Ectodermal cell (in vitro differentiated cells): ENCODE results near the gene TBC1D22A.
"Not testable (repeated sequence)": the region's sequence is repeated elsewhere in the genome, so short reads cannot be mapped to it uniquely, and the experiment has no call there.

Experiments
- H3K27ac ChIP-seq: 2 replicates; pipeline ENCODE4 v1.7.0; 2013; ENCODE audit warnings: mild to moderate bottlenecking, low read depth, low read length; ENCODE audit not compliant: insufficient read depth, poor library complexity, severe bottlenecking
- H3K27me3 ChIP-seq: 2 replicates; pipeline ENCODE4 v1.7.0; 2013; ENCODE audit warnings: mild to moderate bottlenecking, low read length; ENCODE audit not compliant: insufficient read depth, control insufficient read depth, poor library complexity, severe bottlenecking
- H3K36me3 ChIP-seq: one replicate; pipeline ENCODE4 v1.7.0; 2013; ENCODE audit warnings: low read length; ENCODE audit not compliant: control insufficient read depth, insufficient read depth
- H3K4me1 ChIP-seq: one replicate; pipeline ENCODE4 v1.7.0; 2013; ENCODE audit warnings: low read length; ENCODE audit not compliant: control insufficient read depth, insufficient read depth
- H3K4me3 ChIP-seq: 2 replicates; pipeline ENCODE4 v1.7.0; 2013; ENCODE audit warnings: low read depth, low read length, control low read depth; ENCODE audit not compliant: insufficient read depth
- H3K9me3 ChIP-seq: 2 replicates; pipeline ENCODE4 v1.7.0; 2013; ENCODE audit warnings: mild to moderate bottlenecking, low read length, moderate library complexity; ENCODE audit not compliant: control insufficient read depth
- WGBS, 2 experiments: methylation state at CpG; one replicate each; pipeline ENCODE4 v1.1.7; 2013; ENCODE audit warnings: missing lambda C conversion rate in 2 of 2; 5-methylcytosine and 5-hydroxymethylcytosine counted together

TBC1D22A gene

GRCh38 chr22:47115921-47116320 lies 353.5 kb downstream of the TBC1D22A start:
- Histone ChIP-seq H3K4me1 (no peaks in the 10 kb centered on the region), H3K9me3 (no peaks in the 10 kb centered on the region), H3K36me3 (no peaks in the 10 kb centered on the region), H3K27ac (no peak overlapping the region), H3K4me3 (no peak overlapping the region), H3K27me3 (no peaks in the 10 kb centered on the region)
- 92 to 95% methylated on average over 13 of the region's 13 CpGs for WGBS, 2 experiments

GRCh38 chr22:47116426-47117341 lies 354.2 kb downstream of the TBC1D22A start:
- H3K4me3 ChIP-seq = no peak overlapping the region
- no peaks in the 10 kb centered on the region for H3K27me3 ChIP-seq
- no peaks in the 10 kb centered on the region for H3K36me3 ChIP-seq
- H3K9me3 ChIP-seq = no peaks in the 10 kb centered on the region
- WGBS, 2 experiments = 94 to 95% methylated on average over 27 of the region's 28 CpGs
- H3K4me1 ChIP-seq = no peaks in the 10 kb centered on the region
- no peak overlapping the region for H3K27ac ChIP-seq

DNA sequence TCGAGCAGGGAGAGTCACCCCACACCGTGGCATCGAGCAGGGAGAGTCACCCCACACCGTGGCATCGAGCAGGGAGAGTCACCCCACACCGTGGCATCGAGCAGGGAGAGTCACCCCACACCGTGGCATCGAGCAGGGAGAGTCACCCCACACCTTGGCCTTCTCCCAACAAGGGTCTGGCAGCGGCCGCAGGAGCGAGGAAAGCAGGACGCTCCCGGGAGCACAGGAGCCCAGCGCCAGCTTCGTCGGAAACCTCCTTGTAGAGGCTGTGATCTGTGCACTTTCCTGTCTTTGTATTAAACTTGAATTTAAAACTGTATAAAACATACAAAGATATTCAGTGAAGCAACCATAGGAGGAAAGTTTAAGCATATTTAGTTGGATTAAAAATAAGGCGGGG lies 355.0 kb downstream of the TBC1D22A start:
- H3K27me3 ChIP-seq = not testable (repeated sequence)
- 94 to 98% methylated on average over 11 to 13 of the region's 18 CpGs for WGBS, 2 experiments

GRCh38 chr22:47119181-47119580 lies 356.7 kb downstream of the TBC1D22A start:
- 95 to 96% methylated on average over 8 of the region's 8 CpGs for WGBS, 2 experiments
- H3K4me3 ChIP-seq = no peak overlapping the region
- H3K36me3 ChIP-seq = no peaks in the 10 kb centered on the region
- peaks cover under 1% of the 10 kb centered on the region for H3K4me1 ChIP-seq
- H3K27ac ChIP-seq = no peak overlapping the region
- H3K27me3 ChIP-seq = no peaks in the 10 kb centered on the region
- H3K9me3 ChIP-seq = no peaks in the 10 kb centered on the region

More for the DNA sequence above, 355.0 kb downstream of the TBC1D22A start:
- not testable (repeated sequence) for H3K36me3 ChIP-seq, H3K27ac ChIP-seq, H3K4me3 ChIP-seq, H3K4me1 ChIP-seq, H3K9me3 ChIP-seq

- Histone ChIP-seq H3K4me3 (no peak overlapping the region), H3K36me3 (no peaks in the 10 kb centered on the region), H3K4me1 (peaks cover 7% of the 10 kb centered on the region), H3K27me3 (no peaks in the 10 kb centered on the region), H3K9me3 (no peaks in the 10 kb centered on the region), H3K27ac (no peak overlapping the region)
- WGBS, 2 experiments = 92 to 95% methylated on average over 2 of the region's 2 CpGs
Observed at GRCh38 chr22:47120399-47120798, 357.9 kb downstream of the TBC1D22A start.

GRCh38 chr22:47121791-47122190 lies 359.3 kb downstream of the TBC1D22A start:
- WGBS, 2 experiments = 93 to 97% methylated on average over 11 of the region's 11 CpGs
- no peaks in the 10 kb centered on the region for H3K9me3 ChIP-seq

GRCh38 chr22:47122441-47123000 lies 360.1 kb downstream of the TBC1D22A start:
- Histone ChIP-seq H3K4me1 (peaks cover 7% of the 10 kb centered on the region), H3K27me3 (no peaks in the 10 kb centered on the region), H3K4me3 (no peak overlapping the region), H3K9me3 (no peaks in the 10 kb centered on the region), H3K27ac (no peak overlapping the region), H3K36me3 (no peaks in the 10 kb centered on the region)
- 88 to 91% methylated on average over 9 of the region's 9 CpGs for WGBS, 2 experiments

More at GRCh38 chr22:47121791-47122190, 359.3 kb downstream of the TBC1D22A start:
- Histone ChIP-seq H3K27ac (no peak overlapping the region), H3K4me1 (peaks cover 7% of the 10 kb centered on the region), H3K4me3 (no peak overlapping the region), H3K27me3 (no peaks in the 10 kb centered on the region), H3K36me3 (no peaks in the 10 kb centered on the region)

- H3K27me3 ChIP-seq = no peaks in the 10 kb centered on the region
- H3K4me1 ChIP-seq = peaks cover 7% of the 10 kb centered on the region
- no peak overlapping the region for H3K27ac ChIP-seq
- WGBS, 2 experiments = 93 to 95% methylated on average over 18 of the region's 18 CpGs
- H3K36me3 ChIP-seq = no peaks in the 10 kb centered on the region
- H3K9me3 ChIP-seq = no peaks in the 10 kb centered on the region
- no peak overlapping the region for H3K4me3 ChIP-seq
Observed at GRCh38 chr22:47123006-47123826, 360.8 kb downstream of the TBC1D22A start.

DNA sequence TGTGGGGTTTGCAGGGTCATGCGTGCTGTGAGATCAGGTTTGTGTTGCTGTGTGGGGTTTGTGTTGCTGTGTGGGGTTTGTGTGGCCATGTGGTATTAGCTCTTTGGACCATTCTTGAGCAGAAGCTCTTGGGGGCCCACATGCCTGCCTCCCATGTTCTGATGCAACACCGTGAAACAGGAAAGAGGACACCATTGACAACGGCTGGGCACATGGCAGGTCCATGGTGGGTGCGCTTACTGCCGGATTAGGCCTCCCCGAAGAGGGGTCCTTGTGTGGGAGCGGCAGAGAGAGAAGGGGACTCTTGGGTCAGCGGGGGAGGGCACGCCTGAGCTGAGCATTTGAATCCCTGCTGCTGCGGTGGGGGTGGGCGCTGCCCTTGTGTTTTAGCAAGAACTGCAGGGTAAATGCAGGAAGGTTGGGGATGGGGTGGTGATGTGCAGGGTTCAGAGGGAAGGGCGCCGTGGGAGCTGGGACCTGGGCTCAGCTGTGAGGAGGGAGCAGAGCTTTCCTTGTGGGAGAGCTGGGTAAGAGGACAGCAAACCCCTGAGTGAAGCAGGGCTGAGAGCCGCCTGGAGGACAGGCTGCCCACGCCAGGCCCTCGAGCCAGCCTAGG lies 361.5 kb downstream of the TBC1D22A start:
- H3K36me3 ChIP-seq = no peaks in the 10 kb centered on the region
- H3K27ac ChIP-seq = no peak overlapping the region
- 88% methylated on average over 16 of the region's 16 CpGs for WGBS, 2 experiments
- peaks cover 7% of the 10 kb centered on the region for H3K4me1 ChIP-seq
- no peaks in the 10 kb centered on the region for H3K9me3 ChIP-seq
- no peak overlapping the region for H3K4me3 ChIP-seq
- no peaks in the 10 kb centered on the region for H3K27me3 ChIP-seq
